ENCODE results near the gene HTRA2.
A peak's percentile ranks its signal among the peaks of the same experiment; 100 is the strongest.
"Not testable (repeated sequence)": the region's sequence is repeated elsewhere in the genome, so short reads cannot be mapped to it uniquely, and the experiment has no call there.

The HTRA2 gene

DNA sequence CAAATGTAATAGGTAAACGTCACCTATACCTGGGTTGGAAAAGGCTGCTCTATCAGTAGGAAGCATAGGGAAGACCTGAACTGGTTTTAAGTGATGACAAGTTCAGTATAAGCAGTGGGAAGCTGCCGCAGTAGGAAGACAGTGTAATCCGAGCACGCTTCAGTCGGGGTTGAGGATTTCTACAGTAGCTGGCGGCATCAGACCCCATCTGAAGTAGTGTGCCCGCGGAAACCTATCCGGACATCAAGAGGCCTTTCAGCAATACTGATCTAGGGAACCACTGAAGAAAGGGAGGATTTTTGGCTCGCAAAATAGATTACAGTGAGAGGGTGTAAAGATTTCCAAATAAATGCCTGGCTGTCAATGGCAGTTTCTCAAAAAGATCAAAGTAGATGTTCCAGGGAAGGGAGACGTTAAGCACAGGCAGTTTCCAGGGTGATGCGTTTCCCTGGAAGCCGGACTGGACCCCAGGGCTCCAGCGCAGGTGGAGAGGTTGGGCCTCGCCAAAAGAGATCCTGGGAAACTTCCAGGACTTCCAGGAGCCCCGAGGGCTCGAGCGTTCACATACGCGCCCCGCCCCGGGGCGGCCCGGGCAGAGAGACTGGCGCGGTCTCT, 18.7 kb downstream of the HTRA2 start:
- DNase-seq, result no peak

DNA sequence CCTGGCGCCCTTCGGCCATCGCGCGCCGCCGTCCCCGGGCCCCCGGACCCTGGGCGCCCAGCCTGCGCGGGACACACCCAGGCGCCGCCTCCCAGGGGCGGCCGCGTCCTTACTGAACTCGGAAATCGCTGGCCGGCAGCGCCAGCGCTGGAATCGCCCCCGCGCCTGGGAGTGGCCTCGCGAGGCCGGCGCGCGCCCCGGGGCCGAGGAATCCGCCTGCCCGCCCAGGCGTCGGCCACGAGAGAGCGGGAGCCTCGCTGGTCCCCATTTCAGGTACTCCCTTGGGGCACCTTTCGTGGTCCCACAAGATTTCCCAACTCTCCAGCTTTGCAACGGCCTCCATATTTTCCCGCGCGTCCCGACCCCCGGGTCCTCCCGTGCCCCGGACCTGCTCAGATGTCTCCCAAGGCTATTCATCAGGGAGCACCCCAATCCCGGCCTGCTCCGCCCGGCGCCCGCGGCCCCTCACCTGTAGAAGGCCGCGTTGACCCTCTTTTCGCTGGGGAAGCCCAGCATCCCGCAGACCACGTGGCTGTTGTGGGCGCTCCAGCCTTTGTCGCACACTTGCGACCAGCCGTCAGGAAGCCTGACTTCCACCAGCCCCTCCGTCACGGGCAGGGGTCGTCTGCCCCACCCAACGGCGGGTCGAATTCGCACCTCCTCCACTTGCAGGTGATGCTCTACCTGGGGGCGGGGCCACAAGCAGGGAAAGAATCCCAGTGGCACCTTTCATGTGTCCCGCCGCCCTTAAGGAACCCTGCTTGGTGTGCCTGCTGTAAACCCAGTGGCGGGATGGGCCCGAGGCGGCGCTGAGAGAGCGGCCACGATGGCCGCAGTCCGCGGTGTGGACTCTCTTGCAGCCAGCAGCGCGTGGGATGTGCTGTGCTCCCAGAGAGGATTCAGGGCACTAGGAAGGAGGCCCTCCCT, 19.4 kb downstream of the HTRA2 start:
- DNase-seq, result peak; percentile 70

DNA sequence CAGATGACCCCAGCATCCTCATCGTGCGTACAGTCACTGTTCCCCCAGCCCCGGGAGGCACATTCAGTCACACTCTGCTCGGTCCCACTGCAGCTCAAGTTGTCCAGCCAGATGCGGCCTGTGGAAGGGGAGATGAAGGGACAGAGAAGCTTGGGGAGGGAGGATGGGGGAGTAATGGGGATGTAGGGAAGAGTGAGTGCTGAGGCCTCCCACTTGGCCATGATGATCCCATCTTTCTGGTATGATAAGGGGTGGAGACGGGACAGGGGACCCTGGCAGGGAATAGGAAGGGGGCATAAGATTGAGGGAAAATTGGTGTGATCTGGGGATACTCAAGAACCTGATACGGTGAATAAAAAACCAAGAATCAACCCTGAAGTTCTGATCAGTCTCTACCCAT, 20.5 kb downstream of the HTRA2 start:
- DNase-seq, result peak; percentile 46

DNA sequence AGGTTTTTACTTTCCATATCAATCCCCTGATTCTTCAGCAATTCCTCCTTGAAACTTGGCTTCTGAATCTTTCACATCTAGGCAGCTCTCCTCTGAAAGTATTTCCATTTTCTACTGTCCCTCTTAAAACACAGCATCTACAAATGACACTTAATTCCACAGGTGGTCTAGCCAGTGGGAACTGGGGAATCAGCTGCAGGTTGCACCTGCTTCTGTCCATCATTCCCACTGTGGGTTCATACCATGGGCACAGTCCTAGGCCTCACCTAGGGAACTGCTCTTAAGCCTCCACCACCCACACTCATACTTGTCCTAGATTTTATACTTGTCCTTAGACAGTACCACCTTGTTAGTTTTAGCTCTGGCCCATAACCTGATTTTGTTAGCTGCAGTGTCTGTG, 21.8 kb downstream of the HTRA2 start:
- no peak for DNase-seq

DNA sequence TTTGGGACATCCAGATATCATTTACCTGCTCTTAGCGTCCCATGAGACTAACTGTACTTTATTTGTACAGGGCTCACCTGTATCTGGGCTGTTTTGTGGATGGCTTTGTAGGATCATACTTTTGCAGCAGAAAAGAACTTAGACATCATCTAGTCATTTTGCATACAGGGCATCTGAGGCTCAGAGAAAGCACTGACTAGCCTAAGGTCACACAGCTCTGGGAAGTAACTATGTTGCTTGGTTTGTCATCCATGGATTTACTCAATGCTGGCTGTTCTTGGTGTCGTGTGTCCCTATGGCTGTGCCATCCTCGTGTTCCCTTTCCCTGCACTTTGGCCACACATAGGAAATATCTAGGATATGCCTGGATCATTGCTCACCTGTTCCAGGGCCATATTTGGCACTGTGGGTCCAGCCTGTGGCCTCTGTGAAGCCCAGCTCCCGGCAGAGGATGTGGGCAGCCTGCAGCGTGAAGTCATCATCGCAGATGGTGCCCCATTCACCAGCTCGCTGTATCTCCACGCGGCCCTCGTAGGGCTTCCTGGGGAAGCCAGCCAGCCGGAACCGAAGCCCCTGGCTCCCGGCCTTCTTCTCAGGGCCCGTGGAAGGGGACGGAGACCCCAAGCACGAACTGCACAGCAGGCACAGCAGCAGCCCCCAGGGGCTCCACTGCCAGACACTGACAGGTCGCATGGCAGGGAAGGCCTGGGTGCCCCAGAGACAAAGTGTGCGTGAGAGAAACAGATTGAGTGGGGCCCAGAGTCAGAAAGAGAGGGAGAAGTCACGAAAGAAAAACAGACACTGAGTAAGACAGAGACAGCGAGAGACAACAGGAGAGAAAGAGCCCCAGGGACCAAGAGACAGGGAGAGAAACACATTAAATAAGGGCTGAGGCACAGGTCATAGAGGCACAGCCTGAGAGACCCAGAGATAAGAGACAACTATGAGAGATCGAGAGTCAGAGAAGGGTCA, 22.5 kb downstream of the HTRA2 start:
- DNase-seq, result peak; percentile 45

DNA sequence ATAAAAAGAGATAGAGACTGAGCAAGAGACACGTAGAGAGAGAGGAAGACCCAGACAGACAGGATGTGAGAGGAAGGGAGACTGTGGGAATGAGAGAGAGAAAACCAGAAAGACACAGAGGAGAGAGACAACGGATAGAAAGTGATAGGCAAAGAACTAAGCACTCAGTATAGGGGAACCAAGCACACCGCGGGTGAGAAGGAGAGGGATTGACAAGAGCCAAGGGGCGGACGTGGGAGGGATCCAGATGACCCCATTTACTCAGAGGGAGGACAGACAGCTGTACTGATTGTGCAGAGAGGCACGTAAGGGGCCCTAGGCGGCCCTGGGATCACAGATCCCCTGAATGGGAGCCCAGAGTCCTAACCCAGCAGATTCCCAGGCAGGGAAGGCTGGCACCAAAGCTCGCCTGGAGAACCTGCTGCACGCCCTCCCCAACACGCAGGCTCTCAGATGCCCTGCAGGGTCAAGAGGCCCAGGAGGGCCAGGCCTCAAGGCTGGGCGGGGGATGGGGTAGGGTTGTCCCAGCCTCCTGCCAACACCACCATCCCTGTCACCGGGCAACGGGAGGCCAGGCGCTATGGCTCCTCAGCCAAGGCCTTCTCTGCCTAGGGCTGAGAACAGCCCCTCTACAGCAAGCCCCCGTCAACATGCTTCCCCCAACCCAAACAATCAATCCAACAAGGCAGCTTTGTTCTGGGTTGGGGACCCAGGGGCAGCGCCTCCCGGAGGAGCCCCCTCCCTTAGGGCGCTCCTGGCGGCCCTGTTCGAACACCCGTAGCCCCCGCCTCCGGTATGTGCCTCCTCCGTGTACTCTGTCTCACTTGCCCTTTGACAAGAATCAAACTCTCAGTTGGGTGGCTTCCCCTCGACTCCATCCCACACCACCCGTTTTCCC, 23.4 kb downstream of the HTRA2 start:
- DNase-seq, result peak; percentile 59

DNA sequence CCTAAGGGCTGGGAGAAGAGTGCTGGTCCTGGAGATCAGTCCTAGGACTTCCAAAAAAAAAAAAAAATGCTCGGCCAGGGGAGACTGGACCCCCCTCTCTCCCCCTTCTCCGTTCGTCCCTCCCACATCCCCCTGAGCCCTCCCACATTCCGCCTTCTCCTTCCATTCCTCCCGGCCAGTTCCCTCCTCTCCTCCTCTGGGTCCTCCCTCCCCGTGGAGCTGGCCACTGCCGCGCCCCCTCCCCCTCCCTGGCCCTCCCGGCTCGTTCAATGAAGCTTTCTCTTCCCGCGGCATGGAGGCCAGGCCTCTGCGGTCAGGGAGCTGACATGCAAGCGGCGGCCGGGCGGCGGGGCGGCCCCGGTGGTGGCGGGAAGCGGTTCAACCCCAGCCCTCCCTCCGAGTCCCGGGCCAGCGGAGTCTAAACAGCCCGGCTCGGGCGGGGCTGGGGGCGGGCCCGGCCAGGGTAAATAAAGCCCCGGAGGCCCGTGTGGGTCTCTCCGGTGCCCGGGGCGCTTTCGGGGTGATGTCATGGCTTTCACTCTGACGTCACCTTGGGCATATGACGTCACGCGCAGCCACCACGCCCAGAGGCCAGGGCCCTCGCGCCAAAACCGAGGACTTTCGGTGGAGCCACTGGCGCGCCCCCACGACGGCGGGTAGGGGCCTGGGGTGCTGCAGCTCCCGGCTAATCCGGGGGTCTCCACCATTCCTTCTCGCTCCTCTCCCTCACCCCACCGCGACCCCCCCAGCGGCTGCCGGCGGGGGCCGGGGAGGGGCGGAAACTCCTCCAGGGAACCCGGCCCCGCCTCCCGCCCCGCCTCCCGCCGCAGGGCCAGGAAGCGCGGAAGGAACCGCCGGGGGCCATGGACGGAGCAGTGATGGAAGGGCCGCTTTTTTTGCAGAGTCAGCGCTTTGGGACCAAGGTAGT, 24.4 kb downstream of the HTRA2 start, which contains the start of the genes DOK1 and LOXL3:
DOK1 (plus strand) TSS at position 829 of the 928 bp plus-strand sequence; CDS start at position 864, 35 bp downstream.
LOXL3 (minus strand) TSS at position 51 of the 928 bp plus-strand sequence. CDS start 1,308 bp downstream, outside the sequence.
- peak; percentile 94 for DNase-seq

DNA sequence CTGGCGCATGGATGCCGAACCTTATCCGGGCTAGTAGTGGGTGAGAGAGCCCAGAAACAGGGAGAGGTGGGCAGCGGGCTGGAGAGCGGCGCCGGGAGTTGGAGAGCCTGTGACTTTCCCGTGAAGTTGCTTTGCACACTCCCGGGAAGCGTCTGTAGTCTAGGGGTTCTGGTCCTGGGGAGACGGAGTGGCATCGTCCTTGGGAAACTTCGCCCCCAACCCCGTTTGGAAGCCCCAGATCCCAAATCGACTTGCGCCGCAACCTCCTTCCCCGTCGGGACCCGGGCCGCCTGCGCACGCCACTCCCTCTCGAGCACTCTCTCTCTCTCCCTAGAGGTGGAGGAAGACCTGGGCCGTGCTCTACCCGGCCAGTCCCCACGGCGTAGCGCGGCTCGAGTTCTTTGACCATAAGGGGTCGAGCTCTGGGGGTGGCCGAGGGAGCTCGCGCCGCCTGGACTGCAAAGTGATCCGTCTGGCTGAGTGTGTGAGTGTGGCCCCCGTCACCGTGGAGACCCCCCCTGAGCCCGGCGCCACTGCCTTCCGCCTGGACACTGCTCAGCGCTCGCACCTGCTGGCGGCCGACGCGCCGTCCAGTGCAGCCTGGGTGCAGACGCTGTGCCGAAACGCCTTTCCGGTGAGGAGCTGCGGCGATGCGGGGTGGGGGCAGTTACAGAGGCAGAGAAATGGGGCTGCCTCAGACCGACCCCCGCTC, 25.2 kb downstream of the HTRA2 start:
- DNase-seq, result peak; percentile 32

DNA sequence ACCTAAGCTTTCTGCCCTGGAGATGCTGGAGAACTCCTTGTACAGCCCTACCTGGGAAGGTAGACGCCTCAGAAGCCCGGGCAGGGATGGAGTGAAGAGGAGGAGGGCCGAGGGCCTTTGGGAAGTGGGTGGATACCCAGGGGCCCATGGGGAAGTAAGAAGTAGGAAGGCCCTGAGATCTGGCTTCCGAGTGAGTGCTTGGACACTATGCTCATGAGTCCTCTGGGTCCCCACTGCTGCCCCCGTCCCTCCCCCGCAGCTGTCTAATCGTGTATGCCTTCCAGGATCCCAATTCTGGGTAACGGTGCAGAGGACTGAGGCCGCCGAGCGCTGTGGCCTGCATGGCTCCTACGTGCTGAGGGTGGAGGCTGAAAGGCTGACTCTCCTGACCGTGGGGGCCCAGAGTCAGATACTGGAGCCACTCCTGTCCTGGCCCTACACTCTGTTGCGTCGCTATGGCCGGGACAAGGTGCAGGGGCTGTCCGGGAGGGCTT, 25.9 kb downstream of the HTRA2 start:
- DNase-seq, result no peak

DNA sequence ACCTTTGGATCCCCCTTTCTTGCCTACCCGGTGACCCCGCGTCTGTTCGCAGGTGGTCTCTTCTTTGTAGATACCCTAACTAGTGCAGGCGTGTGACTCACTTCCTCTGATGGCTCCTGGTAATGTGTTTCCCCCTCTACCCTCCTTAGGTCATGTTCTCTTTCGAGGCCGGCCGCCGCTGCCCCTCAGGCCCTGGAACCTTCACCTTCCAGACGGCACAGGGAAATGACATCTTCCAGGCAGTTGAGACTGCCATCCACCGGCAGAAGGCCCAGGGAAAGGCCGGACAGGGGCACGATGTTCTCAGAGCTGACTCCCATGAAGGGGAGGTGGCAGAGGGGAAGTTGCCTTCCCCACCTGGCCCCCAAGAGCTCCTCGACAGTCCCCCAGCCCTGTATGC, 26.4 kb downstream of the HTRA2 start:
- DNase-seq, result no peak

DNA sequence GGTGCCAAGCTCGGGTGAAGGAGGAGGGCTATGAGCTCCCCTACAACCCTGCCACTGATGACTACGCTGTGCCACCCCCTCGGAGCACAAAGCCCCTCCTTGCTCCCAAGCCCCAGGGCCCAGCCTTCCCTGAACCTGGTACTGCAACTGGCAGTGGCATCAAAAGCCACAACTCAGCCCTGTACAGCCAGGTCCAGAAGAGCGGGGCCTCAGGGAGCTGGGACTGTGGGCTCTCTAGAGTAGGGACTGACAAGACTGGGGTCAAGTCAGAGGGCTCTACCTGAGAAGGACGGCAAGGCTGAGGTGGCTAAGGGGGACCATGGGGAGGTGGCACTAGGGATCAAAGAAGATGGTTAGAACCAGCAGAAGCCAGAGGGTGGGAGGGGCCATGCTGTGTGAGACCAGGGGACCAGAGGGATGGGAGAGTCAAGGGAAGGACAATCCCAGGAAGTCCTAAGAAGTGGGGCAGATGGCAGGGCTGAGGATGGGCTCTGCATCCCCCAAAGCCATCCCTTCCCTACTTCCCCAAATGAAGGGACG, 27.2 kb downstream of the HTRA2 start:
- no peak for DNase-seq

DNA sequence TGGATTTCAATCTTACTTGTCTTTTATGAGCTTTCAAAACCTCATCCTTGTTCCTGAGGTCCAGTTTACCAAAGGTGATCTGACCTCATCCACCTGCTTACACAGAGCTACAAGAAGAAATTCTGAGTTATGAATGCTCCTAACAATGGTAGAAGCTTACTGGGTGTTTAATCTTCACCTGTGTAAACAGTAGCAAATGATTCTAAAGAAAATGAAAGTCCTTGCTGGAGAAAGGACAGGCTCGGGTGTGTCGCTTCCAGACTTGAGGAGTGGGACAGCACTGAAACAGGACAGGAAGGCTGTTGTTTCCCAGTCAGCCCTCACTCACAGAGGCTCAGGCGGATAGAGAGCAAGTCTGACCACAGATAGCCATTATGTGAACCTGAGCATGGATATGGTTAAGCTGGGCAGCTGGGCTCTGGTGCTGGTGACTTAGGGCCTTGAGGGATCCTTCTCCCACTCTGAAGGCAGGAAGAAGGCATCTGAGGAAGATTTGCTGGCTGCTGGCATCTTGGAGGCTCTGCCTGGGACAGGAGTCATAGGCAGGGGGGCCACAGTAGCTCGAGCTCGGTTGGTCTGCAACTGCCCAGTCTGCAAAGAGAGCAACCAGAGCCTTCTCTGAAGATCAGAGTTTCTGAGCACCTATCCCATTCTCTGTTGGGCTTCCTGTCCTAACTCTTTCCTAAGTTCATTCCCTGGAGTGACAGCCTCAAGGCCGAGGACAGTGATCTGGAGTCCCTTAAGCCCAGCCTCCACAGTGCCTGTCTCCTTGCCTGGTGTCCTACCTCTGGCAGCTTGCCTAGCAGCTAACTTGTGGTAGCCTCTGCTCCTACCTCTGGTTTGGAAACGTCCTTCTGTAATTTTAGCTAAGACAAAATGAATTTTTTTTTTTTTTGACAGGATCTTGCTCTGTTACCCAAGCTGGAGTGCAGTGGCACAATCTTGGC, 28.8 kb downstream of the HTRA2 start:
- no peak for DNase-seq

DNA sequence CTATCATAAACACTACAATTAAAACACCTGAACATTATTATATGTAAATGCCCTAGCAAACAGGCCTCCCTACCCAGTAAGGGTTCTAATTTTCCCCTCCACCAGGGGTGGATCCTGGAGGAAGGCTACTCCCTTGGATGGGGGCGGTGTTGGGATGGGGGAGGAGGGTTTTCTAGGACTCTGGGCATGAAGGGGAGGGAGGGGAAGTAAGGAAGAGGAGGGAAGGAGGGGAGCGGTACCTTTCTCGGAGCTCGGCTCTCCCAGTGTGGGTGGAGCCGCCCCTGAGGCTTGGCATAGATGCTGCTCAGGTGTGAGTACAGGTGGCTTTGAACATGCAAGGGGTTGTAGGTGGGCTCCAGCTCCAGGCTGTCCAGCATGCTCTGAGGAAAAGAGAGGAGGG, 30.2 kb downstream of the HTRA2 start:
- no peak for DNase-seq

DNA sequence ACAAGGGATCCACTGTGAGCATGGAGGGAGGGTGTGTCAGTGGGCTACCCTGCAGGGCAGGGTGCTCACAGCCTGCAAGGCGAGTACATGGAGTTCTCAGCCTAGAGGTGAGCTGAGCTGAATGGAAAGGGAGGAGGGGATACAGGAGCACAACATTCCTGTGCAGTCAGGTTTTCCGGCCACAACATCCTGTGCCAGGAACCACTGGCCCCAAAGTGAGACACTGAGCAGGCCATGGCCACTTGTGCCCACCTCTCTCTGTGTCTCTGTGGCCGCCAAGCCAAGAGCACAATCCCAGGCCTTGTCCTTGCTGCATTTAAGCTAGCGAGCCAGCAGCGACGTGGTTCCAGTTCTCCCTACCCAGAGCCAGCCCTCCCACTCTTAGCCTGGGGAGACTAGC, 30.9 kb downstream of the HTRA2 start:
- no peak for DNase-seq

DNA sequence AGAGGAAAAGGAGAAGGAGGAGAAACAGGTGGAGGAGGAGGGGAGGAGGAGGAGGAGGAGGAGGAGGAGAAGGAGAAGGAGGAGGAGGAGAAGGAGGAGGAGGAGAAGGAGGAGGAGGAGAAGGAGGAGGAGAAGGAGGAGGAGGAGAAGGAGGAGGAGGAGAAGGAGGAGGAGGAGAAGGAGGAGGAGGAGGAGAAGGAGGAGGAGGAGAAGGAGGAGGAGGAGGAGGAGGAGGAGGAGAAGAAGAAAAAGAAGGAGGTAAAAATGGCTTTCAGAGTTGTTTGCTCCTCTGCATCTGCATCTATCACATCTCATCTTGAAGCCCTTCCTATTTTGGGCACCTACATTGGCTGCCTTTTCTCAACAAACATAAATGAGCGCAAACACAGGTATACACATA, 31.3 kb downstream of the HTRA2 start:
- DNase-seq, result not testable (repeated sequence)

DNA sequence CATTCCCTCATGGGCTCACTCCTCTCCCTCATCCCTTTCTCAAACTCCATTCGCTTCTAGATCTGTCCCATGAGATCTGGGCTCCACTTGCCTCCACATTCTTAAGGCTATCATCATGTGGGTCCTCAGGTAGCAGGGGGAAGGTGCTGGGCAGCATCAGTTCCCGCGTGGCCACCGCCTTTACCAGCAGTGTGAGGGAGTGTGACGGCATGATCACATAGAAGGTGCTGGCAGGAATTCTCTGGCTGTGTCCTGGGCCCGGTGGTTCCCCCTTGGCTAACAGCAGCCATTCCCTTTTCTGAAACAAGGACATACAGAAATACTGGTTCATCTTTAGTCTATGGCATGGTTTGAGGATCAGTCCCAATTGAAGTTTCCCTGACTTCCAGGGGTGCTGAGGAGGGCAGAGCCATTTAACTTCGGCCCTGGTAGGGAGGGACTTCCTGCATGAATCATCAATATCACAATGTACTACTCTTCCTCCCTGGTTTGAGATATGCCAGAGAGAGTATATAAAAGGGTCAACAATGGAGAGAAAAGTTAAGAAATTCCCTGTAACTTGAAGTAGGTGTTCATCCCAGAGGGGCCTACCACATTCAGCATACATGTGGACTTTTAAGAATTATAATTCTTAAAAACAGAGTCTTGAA, 32.5 kb downstream of the HTRA2 start:
- no peak for DNase-seq

DNA sequence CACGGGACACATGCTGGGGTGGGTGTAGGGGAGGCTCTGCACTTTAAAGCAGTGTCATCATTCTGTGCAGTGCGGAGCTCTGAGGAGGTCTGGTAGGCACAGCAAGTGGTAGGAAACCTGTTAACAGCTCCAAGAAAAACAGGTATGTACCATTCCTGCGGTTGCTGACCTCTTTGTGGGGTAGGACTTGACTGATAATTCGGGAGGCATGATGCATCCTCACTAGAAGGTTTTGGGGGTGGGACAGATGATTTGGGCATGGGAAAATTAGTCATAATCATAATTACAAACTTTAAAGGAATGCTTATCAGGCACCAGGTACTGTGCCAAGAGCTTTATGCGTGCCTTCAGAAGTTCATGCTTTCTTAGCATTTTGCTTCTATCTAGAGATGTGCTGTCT, 34.5 kb downstream of the HTRA2 start:
- DNase-seq, result peak; percentile 83

All from EL (cell line).